Fibroblast of lung (primary cell): ENCODE measurements around the gene C3orf38.

Experiments used
- CTCF ChIP-seq, 2 donors: IDR thresholded peaks in 1 of 2; conservative IDR thresholded peaks in 1 of 2; 1 replicate in 1 of 2; 2 replicates in 1 of 2; pipeline ENCODE4 v1.5.1; 2011 to 2012; ENCODE audit warnings: low read length in 2 of 2, control low read depth in 1 of 2, inconsistent platforms in 1 of 2, low read depth in 1 of 2, mild to moderate bottlenecking in 1 of 2
- EZH2 ChIP-seq: IDR thresholded peaks from 2 replicates; pipeline ENCODE4 v1.5.1; 2012; ENCODE audit warnings: low read length, control low read depth, mild to moderate bottlenecking; ENCODE audit errors: missing control alignments

GRCh38 chr3:88105325-88105724 lies 44.4 kb upstream of the C3orf38 start:
- TF ChIP-seq CTCF (conservative IDR thresholded peaks at IDR 0.05 in 1 of 2, IDR thresholded peaks at IDR 0.05 in 1 of 2; ENCODE audit: low read depth in 1 of 2, low read length in 2 of 2): no peak
- no peak for TF ChIP-seq EZH2
